ENCODE results near the gene TCF4.

TCF4 gene

GRCh38 chr18:55509631-55510324 is 78.2 kb downstream of the TCF4 start:
- TF ChIP-seq CTCF (IDR thresholded peaks at IDR 0.05): no peak

- TF ChIP-seq CTCF (IDR thresholded peaks at IDR 0.05): no peak
These were observed 79.3 kb downstream of the TCF4 start for GRCh38 chr18:55508651-55509050.

- no peak for TF ChIP-seq CTCF (IDR thresholded peaks at IDR 0.05)
These were observed 81.9 kb downstream of the TCF4 start for GRCh38 chr18:55506074-55506473.

- TF ChIP-seq CTCF (IDR thresholded peaks at IDR 0.05): no peak
These were observed 83.2 kb downstream of the TCF4 start for GRCh38 chr18:55504808-55505207.

GRCh38 chr18:55503167-55503820 is 84.7 kb downstream of the TCF4 start:
- TF ChIP-seq CTCF (IDR thresholded peaks at IDR 0.05): no peak

GRCh38 chr18:55501982-55502710 is 85.8 kb downstream of the TCF4 start:
- no peak for TF ChIP-seq CTCF (IDR thresholded peaks at IDR 0.05)

GRCh38 chr18:55501579-55501978 is 86.4 kb downstream of the TCF4 start:
- TF ChIP-seq CTCF (IDR thresholded peaks at IDR 0.05): no peak

Data from LNCAP (cell line).